GM12891 (cell line): ENCODE measurements around the gene ADD1.

Experiments
- POLR2A ChIP-seq: IDR thresholded peaks from 2 replicates; pipeline ENCODE4 v1.6.1; 2011; ENCODE audit warnings: low read depth, low read length, control low read depth
- POLR2AphosphoS5 ChIP-seq: IDR thresholded peaks from 2 replicates; pipeline ENCODE4 v1.6.1; 2011; ENCODE audit warnings: low read depth, low read length, control low read depth
- SPI1 ChIP-seq: IDR thresholded peaks from 2 replicates; pipeline ENCODE4 v1.6.1; 2011; ENCODE audit warnings: low read depth, low read length, control low read depth
- TAF1 ChIP-seq: IDR thresholded peaks from 2 replicates; pipeline ENCODE4 v1.6.1; 2011; ENCODE audit warnings: low read depth, low read length, control low read depth

DNA sequence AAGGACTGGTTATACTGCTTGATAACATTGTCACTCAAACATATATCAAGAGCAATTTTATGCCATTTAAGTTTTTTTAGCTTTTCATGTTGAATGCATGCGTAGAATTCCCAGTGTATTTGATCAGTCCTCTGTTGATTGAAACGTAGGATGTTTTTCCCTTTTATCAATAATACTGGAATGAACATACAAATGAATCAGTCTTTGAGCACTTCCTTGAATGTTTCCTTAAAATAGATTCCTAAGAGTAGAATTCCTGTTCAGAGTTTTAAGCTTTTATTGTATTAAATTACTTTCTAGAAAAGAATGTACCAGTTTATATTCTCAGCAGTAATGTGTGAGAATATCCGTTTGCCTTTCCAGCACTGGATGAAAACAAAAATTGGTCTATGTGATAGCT lies 37.8 kb downstream of the ADD1 start:
- no peak for TF ChIP-seq POLR2A
- TF ChIP-seq POLR2AphosphoS5, result no peak
- TF ChIP-seq TAF1, result no peak
- TF ChIP-seq SPI1, result no peak
